ENCODE results near the gene ABCF2. TPM values are rescaled to one million over a fixed set of nuclear protein-coding genes. Genes with fewer than 3 reads are reported as not detected.

The ABCF2 gene
- total RNA-seq, 1 experiment from 2014 or later = 55.5 TPM

DNA sequence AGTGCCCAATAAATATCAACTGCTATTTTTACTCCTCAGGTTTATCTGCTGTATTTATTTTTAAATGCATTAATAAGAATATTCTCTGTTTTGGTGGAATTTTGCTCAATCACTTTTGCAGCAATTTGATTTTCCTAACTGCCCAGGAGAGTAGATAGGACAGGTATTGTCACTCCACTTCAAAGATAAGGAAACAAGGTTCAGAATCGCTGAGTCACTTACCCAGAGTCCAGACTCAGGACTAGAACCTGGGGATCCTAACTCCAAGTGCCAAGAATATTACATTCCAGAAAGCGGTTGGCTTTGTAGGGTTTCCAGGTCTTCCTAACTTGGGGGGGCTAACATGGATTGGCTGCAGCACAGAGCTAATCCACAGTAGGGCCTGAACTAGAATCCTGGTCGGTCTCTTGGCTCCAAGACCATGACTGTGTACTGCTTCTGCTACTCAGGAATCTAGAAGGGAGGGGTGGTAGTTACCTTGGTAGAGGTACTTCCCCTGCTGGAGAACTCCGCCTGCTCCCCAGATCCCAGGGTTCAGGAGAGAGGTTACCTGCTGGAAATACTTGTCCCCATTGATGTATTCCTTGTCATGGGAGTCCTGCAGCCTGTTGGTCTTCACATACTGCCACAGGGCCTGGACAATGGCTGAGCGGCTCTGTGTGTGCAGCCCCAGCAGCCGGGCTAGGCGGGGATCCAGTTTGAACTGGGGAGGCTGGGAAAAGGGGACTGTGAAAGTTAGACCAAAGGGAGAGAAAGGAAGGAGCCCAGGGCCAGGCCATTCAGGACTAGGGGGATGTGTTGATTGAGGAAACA, 14.1 kb upstream of the ABCF2 start:
- Histone ChIP-seq H3K4me3 (ENCODE audit: low read length) (no peak overlapping the region), H3K9me2 (replicated peaks; ENCODE audit: low read length) (no peaks in the 10 kb centered on the region), H3F3A (ENCODE audit: low read length, unreplicated experiment) (no peaks in the 10 kb centered on the region), H3K27ac (ENCODE audit: low read length) (no peak overlapping the region), H3K4me1 (ENCODE audit: insufficient read depth, low read length) (no peaks in the 10 kb centered on the region), H3K9ac (ENCODE audit: low read length) (no peak overlapping the region), H3K27me3 (ENCODE audit: low read length) (no peaks in the 10 kb centered on the region), H3K4me2 (ENCODE audit: low read length) (no peak overlapping the region), H4K20me1 (ENCODE audit: low read length) (no peaks in the 10 kb centered on the region), H3K79me2 (ENCODE audit: low read length) (peaks cover 9% of the 10 kb centered on the region; the same call in 1 of the 2 replicates), H3K9me3 (ENCODE audit: low read length) (no peaks in the 10 kb centered on the region), H2AFZ (ENCODE audit: low read length) (no peak overlapping the region), H3K36me3 (ENCODE audit: low read depth, low read length) (peaks cover 7% of the 10 kb centered on the region)
- ChIA-PET CTCF (no interaction called here), POLR2A (ENCODE audit: unreplicated experiment) (no interaction called here)
- DNase-seq (no peak), ATAC-seq (no peak)
- intact Hi-C loops (cut with micrococcal nuclease) = no loop called here
- TF ChIP-seq, protein P1, sequence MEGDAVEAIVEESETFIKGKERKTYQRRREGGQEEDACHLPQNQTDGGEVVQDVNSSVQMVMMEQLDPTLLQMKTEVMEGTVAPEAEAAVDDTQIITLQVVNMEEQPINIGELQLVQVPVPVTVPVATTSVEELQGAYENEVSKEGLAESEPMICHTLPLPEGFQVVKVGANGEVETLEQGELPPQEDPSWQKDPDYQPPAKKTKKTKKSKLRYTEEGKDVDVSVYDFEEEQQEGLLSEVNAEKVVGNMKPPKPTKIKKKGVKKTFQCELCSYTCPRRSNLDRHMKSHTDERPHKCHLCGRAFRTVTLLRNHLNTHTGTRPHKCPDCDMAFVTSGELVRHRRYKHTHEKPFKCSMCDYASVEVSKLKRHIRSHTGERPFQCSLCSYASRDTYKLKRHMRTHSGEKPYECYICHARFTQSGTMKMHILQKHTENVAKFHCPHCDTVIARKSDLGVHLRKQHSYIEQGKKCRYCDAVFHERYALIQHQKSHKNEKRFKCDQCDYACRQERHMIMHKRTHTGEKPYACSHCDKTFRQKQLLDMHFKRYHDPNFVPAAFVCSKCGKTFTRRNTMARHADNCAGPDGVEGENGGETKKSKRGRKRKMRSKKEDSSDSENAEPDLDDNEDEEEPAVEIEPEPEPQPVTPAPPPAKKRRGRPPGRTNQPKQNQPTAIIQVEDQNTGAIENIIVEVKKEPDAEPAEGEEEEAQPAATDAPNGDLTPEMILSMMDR (conservative IDR thresholded peaks at IDR 0.05; ENCODE audit: low read depth, low read length) = no peak
- no peak for TF ChIP-seq EZH2phosphoT487 (IDR thresholded peaks at IDR 0.05; ENCODE audit: borderline replicate concordance, low read length)
- TF ChIP-seq EZH2 (IDR thresholded peaks at IDR 0.05; ENCODE audit: low read length, unreplicated experiment) = no peak
- TSS peak; percentile 12 for BruUV-seq (replicated peaks)

DNA sequence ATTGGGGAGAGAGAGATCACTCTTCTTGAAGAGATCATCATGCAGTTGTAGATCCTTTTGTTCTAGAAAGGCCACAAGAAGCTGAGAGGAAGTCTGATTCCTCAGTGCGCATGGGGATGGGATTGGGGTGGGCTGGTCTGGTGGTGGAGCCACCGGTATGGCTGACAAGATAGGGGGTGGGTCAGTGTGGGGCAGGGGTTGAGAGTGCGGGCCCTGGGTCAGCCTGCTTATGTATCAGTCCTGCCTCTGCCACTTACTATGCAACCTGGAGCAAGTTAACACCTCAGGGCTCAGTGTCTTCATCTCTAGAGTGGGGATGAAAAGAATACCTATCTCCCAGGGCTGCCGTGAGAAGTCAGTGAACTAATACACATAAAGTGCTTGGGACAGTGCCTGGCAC, 13.5 kb upstream of the ABCF2 start:
- H3K4me1 ChIP-seq (ENCODE audit: insufficient read depth, low read length) = no peaks in the 10 kb centered on the region
- no peaks in the 10 kb centered on the region for H3K9me2 ChIP-seq (replicated peaks; ENCODE audit: low read length)
- BruUV-seq (replicated peaks) = no TSS peak
- H3K27me3 ChIP-seq (ENCODE audit: low read length) = no peaks in the 10 kb centered on the region
- H3K9me3 ChIP-seq (ENCODE audit: low read length) = no peaks in the 10 kb centered on the region
- no peak for ATAC-seq
- no peak overlapping the region for H3K9ac ChIP-seq (ENCODE audit: low read length)
- H3K4me2 ChIP-seq (ENCODE audit: low read length) = no peak overlapping the region
- no peaks in the 10 kb centered on the region for H4K20me1 ChIP-seq (ENCODE audit: low read length)
- no peaks in the 10 kb centered on the region for H3F3A ChIP-seq (ENCODE audit: low read length, unreplicated experiment)
- no peak overlapping the region for H3K4me3 ChIP-seq (ENCODE audit: low read length)
- intact Hi-C loops (cut with micrococcal nuclease) = no loop called here
- ChIA-PET CTCF (no interaction called here), POLR2A (ENCODE audit: unreplicated experiment) (no interaction called here)
- DNase-seq = no peak
- no peak overlapping the region for H2AFZ ChIP-seq (ENCODE audit: low read length)
- no peak overlapping the region for H3K27ac ChIP-seq (ENCODE audit: low read length)
- TF ChIP-seq EZH2phosphoT487 (IDR thresholded peaks at IDR 0.05; ENCODE audit: borderline replicate concordance, low read length) = no peak
- no peak for TF ChIP-seq EZH2 (IDR thresholded peaks at IDR 0.05; ENCODE audit: low read length, unreplicated experiment)
- TF ChIP-seq, protein P1 (conservative IDR thresholded peaks at IDR 0.05; ENCODE audit: low read depth, low read length) = no peak
- H3K36me3 ChIP-seq (ENCODE audit: low read depth, low read length) = peaks cover 7% of the 10 kb centered on the region
- H3K79me2 ChIP-seq (ENCODE audit: low read length) = peaks cover 15% of the 10 kb centered on the region

DNA sequence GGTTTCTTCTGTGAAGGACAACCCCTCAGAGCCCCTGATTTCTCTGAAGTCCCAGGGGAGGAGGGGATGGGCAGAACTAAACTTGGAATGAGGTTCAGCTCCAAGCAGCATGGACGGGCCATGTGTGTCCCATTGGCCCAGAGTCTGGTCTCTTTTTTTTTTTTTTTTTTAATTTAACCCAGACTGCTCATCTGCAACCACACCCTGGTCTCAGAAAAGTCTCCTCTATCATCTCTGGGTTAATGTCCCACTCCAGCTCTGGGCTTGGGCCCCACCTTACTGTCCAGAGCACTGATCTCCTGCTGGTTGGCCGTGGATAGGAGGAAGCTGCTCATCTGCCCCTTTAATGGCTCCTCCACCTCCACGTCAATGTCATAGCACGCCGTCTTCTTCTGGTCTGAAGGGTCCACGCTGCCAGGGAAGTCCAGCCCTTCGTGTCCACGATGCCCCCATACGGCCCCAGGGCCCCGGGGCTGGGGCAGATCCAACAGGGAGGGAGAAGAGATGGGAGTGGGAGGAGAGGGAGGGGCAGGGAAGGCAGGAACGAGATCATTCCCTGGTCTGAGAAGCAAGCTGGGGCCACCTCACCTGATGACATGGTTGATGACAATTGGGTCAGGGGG, 12.9 kb upstream of the ABCF2 start:
- H4K20me1 ChIP-seq (ENCODE audit: low read length) = no peaks in the 10 kb centered on the region
- no TSS peak for BruUV-seq (replicated peaks)
- no peaks in the 10 kb centered on the region for H3F3A ChIP-seq (ENCODE audit: low read length, unreplicated experiment)
- no peak overlapping the region for H3K9ac ChIP-seq (ENCODE audit: low read length)
- no peak for ATAC-seq
- no peaks in the 10 kb centered on the region for H3K9me3 ChIP-seq (ENCODE audit: low read length)
- H2AFZ ChIP-seq (ENCODE audit: low read length) = no peak overlapping the region
- no peaks in the 10 kb centered on the region for H3K4me1 ChIP-seq (ENCODE audit: insufficient read depth, low read length)
- H3K27me3 ChIP-seq (ENCODE audit: low read length) = no peaks in the 10 kb centered on the region
- ChIA-PET CTCF (no interaction called here), POLR2A (ENCODE audit: unreplicated experiment) (no interaction called here)
- no peak for DNase-seq
- peaks cover 13% of the 10 kb centered on the region for H3K36me3 ChIP-seq (ENCODE audit: low read depth, low read length)
- no peak overlapping the region for H3K4me3 ChIP-seq (ENCODE audit: low read length)
- H3K9me2 ChIP-seq (replicated peaks; ENCODE audit: low read length) = no peaks in the 10 kb centered on the region
- no peak overlapping the region for H3K4me2 ChIP-seq (ENCODE audit: low read length)
- intact Hi-C loops (cut with micrococcal nuclease) = no loop called here
- TF ChIP-seq EZH2phosphoT487 (IDR thresholded peaks at IDR 0.05; ENCODE audit: borderline replicate concordance, low read length) = no peak
- TF ChIP-seq EZH2 (IDR thresholded peaks at IDR 0.05; ENCODE audit: low read length, unreplicated experiment) = no peak
- TF ChIP-seq, protein P1 (conservative IDR thresholded peaks at IDR 0.05; ENCODE audit: low read depth, low read length) = no peak
- H3K79me2 ChIP-seq (ENCODE audit: low read length) = peaks cover 21% of the 10 kb centered on the region
- no peak overlapping the region for H3K27ac ChIP-seq (ENCODE audit: low read length)

All from PC-3 (cell line).